ENCODE results near the gene F2RL3.

F2RL3 gene

GRCh38 chr19:16890461-16891184 is 1.8 kb downstream of the F2RL3 start:
- peak overlapping the region; percentile 81 for H3K27ac ChIP-seq
- TF ChIP-seq, protein P1, sequence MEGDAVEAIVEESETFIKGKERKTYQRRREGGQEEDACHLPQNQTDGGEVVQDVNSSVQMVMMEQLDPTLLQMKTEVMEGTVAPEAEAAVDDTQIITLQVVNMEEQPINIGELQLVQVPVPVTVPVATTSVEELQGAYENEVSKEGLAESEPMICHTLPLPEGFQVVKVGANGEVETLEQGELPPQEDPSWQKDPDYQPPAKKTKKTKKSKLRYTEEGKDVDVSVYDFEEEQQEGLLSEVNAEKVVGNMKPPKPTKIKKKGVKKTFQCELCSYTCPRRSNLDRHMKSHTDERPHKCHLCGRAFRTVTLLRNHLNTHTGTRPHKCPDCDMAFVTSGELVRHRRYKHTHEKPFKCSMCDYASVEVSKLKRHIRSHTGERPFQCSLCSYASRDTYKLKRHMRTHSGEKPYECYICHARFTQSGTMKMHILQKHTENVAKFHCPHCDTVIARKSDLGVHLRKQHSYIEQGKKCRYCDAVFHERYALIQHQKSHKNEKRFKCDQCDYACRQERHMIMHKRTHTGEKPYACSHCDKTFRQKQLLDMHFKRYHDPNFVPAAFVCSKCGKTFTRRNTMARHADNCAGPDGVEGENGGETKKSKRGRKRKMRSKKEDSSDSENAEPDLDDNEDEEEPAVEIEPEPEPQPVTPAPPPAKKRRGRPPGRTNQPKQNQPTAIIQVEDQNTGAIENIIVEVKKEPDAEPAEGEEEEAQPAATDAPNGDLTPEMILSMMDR (IDR thresholded peaks at IDR 0.05), result no peak

- TF ChIP-seq, protein P1 (IDR thresholded peaks at IDR 0.05), result no peak
- TF ChIP-seq ZFX (IDR thresholded peaks at IDR 0.05; ENCODE audit: borderline replicate concordance), result no peak
- H3K27ac ChIP-seq, result no peak overlapping the region
These were observed 3.0 kb downstream of the F2RL3 start for GRCh38 chr19:16891696-16892382.

DNA sequence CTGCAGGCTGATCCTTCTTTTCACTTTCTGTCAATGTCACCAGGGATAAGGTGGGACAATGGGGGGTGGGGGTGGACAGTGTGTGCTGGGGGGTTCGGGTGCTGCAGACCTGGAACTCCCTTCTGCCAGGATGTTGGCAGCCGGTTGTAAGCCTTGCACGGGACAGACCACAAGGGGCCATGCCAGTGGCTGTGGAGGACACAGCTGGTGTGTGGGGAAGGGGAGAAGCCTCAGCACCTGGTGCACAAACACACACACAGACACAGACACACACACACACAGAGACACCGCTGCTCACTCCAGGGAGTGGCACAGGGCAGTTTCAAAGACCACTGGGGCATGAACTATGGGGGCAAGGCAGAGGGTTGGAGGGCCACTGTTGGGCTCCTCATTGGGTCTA is 3.6 kb downstream of the F2RL3 start:
- H3K27ac ChIP-seq, result no peak overlapping the region
- TF ChIP-seq ZFX (IDR thresholded peaks at IDR 0.05; ENCODE audit: borderline replicate concordance), result no peak
- TF ChIP-seq, protein P1 (IDR thresholded peaks at IDR 0.05), result no peak

DNA sequence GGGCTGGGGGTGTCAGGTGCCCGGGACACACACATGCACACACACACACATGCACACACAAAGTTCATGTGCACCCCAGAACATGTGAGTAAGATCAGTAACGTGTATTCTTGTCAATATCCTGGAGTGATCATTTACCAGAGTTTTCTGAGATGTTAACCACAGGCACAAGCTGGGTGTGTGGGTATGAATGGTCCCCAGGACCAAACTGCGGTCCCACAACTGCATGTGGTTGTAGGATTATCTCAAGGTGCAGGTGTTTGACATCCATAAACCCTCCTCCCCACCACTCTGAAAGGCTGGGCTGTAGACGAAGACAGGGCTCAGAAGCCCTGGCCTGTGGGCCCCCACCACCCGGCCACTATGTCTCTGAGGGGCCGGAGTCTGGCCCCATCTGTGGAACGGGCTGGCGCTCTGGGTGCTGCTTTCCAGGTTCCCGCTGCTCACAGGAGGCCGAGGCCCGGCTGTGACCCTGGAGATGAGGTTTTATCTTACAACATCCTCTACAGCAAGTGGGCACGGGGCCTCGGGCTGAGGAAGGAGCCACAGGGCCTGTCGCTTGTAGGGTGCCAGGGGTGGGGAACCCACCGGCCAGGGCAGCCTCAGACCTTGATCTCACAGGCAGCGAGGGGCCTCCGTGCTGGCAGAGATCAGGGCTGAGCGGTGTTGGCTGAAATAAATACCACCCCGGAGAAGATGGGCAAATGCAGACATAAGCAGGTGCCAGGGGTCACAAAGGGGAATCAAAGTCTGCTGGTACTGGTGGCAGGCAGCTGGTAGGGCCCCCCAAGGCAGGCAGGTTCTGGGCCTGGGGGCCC is 4.3 kb downstream of the F2RL3 start:
- TF ChIP-seq ZFX (IDR thresholded peaks at IDR 0.05; ENCODE audit: borderline replicate concordance), result no peak
- TF ChIP-seq, protein P1 (IDR thresholded peaks at IDR 0.05), result no peak
- no peak overlapping the region for H3K27ac ChIP-seq

DNA sequence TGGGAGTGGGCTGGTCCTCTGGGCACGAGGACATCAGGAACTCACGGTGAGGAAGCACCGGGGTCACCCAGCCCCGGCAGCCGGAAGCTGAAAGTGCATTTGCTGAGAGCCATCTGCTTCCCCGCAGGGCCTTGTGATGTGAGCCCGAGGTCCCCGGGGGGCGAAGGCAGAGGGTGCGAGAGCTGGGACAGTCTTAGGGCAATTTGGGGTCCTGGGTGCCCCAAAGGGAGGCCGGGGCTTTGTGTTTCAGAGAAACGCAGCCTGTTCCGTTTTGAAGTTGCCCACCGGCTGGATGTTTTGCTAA is 4.8 kb downstream of the F2RL3 start:
- TF ChIP-seq, protein P1 (IDR thresholded peaks at IDR 0.05), result no peak
- no peak for TF ChIP-seq ZFX (IDR thresholded peaks at IDR 0.05; ENCODE audit: borderline replicate concordance)
- no peak overlapping the region for H3K27ac ChIP-seq

GRCh38 chr19:16894080-16894479 is 5.3 kb downstream of the F2RL3 start:
- no peak overlapping the region for H3K27ac ChIP-seq
- TF ChIP-seq, protein P1 (IDR thresholded peaks at IDR 0.05), result no peak
- no peak for TF ChIP-seq ZFX (IDR thresholded peaks at IDR 0.05; ENCODE audit: borderline replicate concordance)

Measured in 22Rv1 (cell line).